Esophagus squamous epithelium (tissue), 5 donors: ENCODE results near the gene MUSTN1. TPM values are rescaled to one million over a fixed set of nuclear protein-coding genes. Genes with fewer than 3 reads are reported as not detected.

Source experiments
- DNase-seq: peaks from one replicate; lab custom pipeline; 2025; lab: John Stamatoyannopoulos, UW
- H3K27ac ChIP-seq, 4 donors: fragments of 200-600 bp; sonication (generic); one replicate each; pipeline ENCODE4 v1.5.1; 2016 to 2019; ENCODE audit warnings: mild to moderate bottlenecking in 1 of 4
- H3K27me3 ChIP-seq, 4 donors: fragments of 200-600 bp; sonication (generic); 1 replicate in 3 of 4; 2 replicates in 1 of 4; pipeline versions ENCODE4 v1.5.1 to v1.6.0; 2017 to 2021; ENCODE audit warnings: antibody characterized with exemption in 1 of 4
- H3K36me3 ChIP-seq, 3 donors: fragments of 200-600 bp; sonication (generic); one replicate each; pipeline ENCODE4 v1.5.1; 2016 to 2019
- H3K4me1 ChIP-seq, 3 donors: fragments of 200-600 bp; sonication (generic); one replicate each; pipeline ENCODE4 v1.5.1; 2017 to 2019
- H3K4me3 ChIP-seq, 4 donors: fragments of 200-600 bp; sonication (generic); 1 replicate in 3 of 4; 2 replicates in 1 of 4; pipeline ENCODE4 v1.5.1; 2016 to 2019; ENCODE audit warnings: mild to moderate bottlenecking in 2 of 4, moderate library complexity in 1 of 4
- H3K9me3 ChIP-seq, 3 donors: fragments of 200-600 bp; sonication (generic); one replicate each; pipeline ENCODE4 v1.5.1; 2016 to 2019
- CTCF ChIP-seq, 6 experiments: fragments of 450-650 bp in 4 of 6; fragments of 200-600 bp in 2 of 6; sonication (generic) in 2 of 6; IDR thresholded peaks; one replicate each; pipeline ENCODE4 v1.5.1; 2016 to 2019; ENCODE audit warnings: antibody characterized with exemption in 6 of 6, mild to moderate bottlenecking in 4 of 6, moderate library complexity in 4 of 6
- POLR2A ChIP-seq, 4 donors: fragments of 450-650 bp; IDR thresholded peaks; one replicate each; pipeline ENCODE4 v1.6.1; 2017; ENCODE audit warnings: antibody characterized with exemption in 4 of 4, mild to moderate bottlenecking in 4 of 4, moderate library complexity in 3 of 4
- WGBS, 2 donors: methylation state at CpG; one replicate each; pipeline ENCODE4 v1.1.5; 2018; 5-methylcytosine and 5-hydroxymethylcytosine counted together
- intact Hi-C: fragments of 100-400 bp; cut with DNase I; formaldehyde crosslinking; loops from one replicate; pipeline ENCODE4 v1.15.0; 2022
- total RNA-seq, 4 donors: library from RNA; depleted of rRNA; stranded (reverse); fragments of >200 nt; gene quantifications; one replicate each; pipeline ENCODE4 v1.1.0, GENCODE V29; 2016
- donor health status: DM: yes; HTN: yes; CAD: no.

MUSTN1 gene
- total RNA-seq, 4 donors from 2014 or later: 4.2 to 15.7 (median 5.7) TPM; not detected in 1

GRCh38 chr3:52865994-52866393 is 31.2 kb upstream of the MUSTN1 start:
- TF ChIP-seq POLR2A (IDR thresholded peaks at IDR 0.05): no peak
- TF ChIP-seq CTCF (IDR thresholded peaks at IDR 0.05): no peak
- Histone ChIP-seq H3K36me3 (no peaks in the 10 kb centered on the region), H3K4me3 (no peak overlapping the region), H3K4me1 (no peaks in the 10 kb centered on the region), H3K9me3 (no peaks in the 10 kb centered on the region), H3K27ac (no peak overlapping the region), H3K27me3 (no peaks in the 10 kb centered on the region)
- DNase-seq: no peak
- WGBS, 2 donors: 88 to 93% methylated on average over 7 to 13 of the region's 13 CpGs
- intact Hi-C loops: no loop called here

- TF ChIP-seq CTCF (IDR thresholded peaks at IDR 0.05) (no peak), POLR2A (IDR thresholded peaks at IDR 0.05) (no peak)
- WGBS, 2 donors: 74 to 89% methylated on average over 8 of the region's 8 CpGs
- Histone ChIP-seq H3K27me3 (no peaks in the 10 kb centered on the region), H3K36me3 (no peaks in the 10 kb centered on the region), H3K9me3 (no peaks in the 10 kb centered on the region), H3K4me1 (no peaks in the 10 kb centered on the region), H3K27ac (no peak overlapping the region), H3K4me3 (no peak overlapping the region)
- intact Hi-C loops: no loop called here
- no peak for DNase-seq
Observed at GRCh38 chr3:52860424-52860768, 25.6 kb upstream of the MUSTN1 start.

- H3K4me3 ChIP-seq: no peak overlapping the region
- no peaks in the 10 kb centered on the region for H3K27me3 ChIP-seq
- H3K27ac ChIP-seq: no peak overlapping the region
- H3K36me3 ChIP-seq: peaks cover 0 to 2% (median 0%) of the 10 kb centered on the region in 3 donors
- no peaks in the 10 kb centered on the region for H3K4me1 ChIP-seq
- DNase-seq: no peak
- 80 to 82% methylated on average over 8 of the region's 8 CpGs for WGBS, 2 donors
- TF ChIP-seq CTCF (IDR thresholded peaks at IDR 0.05): no peak
- intact Hi-C loops: no loop called here
- no peaks in the 10 kb centered on the region for H3K9me3 ChIP-seq
Observed at GRCh38 chr3:52859686-52860423, 25.0 kb upstream of the MUSTN1 start.

GRCh38 chr3:52857864-52858263 is 23.0 kb upstream of the MUSTN1 start:
- no peak for TF ChIP-seq CTCF (IDR thresholded peaks at IDR 0.05)
- no peak for TF ChIP-seq POLR2A (IDR thresholded peaks at IDR 0.05)
- intact Hi-C loops: no loop called here
- no peak overlapping the region for H3K4me3 ChIP-seq
- no peak overlapping the region for H3K27ac ChIP-seq
- no peaks in the 10 kb centered on the region for H3K9me3 ChIP-seq
- peaks cover 0 to 22% (median 0%) of the 10 kb centered on the region in 3 donors for H3K36me3 ChIP-seq
- DNase-seq: no peak
- no peaks in the 10 kb centered on the region for H3K4me1 ChIP-seq
- no peaks in the 10 kb centered on the region for H3K27me3 ChIP-seq
- WGBS, 2 donors: 86 to 88% methylated on average over 5 of the region's 5 CpGs

GRCh38 chr3:52857133-52857532 is 22.3 kb upstream of the MUSTN1 start:
- no peak overlapping the region for H3K27ac ChIP-seq
- no peaks in the 10 kb centered on the region for H3K4me1 ChIP-seq
- WGBS, 2 donors: 80 to 81% methylated on average over 3 of the region's 3 CpGs
- no peaks in the 10 kb centered on the region for H3K27me3 ChIP-seq
- H3K4me3 ChIP-seq: no peak overlapping the region
- DNase-seq: no peak
- intact Hi-C loops: no loop called here
- H3K36me3 ChIP-seq: peaks cover 0 to 29% (median 0%) of the 10 kb centered on the region in 3 donors
- no peaks in the 10 kb centered on the region for H3K9me3 ChIP-seq
- no peak for TF ChIP-seq CTCF (IDR thresholded peaks at IDR 0.05)
- TF ChIP-seq POLR2A (IDR thresholded peaks at IDR 0.05): no peak
